SW 1271 (cell line): Measurements from ENCODE around the gene COL6A1.

Experiments
- DNase-seq, 2 experiments: peaks; one replicate each; lab custom pipeline; 2025; lab: John Stamatoyannopoulos, UW

Gene COL6A1

DNA sequence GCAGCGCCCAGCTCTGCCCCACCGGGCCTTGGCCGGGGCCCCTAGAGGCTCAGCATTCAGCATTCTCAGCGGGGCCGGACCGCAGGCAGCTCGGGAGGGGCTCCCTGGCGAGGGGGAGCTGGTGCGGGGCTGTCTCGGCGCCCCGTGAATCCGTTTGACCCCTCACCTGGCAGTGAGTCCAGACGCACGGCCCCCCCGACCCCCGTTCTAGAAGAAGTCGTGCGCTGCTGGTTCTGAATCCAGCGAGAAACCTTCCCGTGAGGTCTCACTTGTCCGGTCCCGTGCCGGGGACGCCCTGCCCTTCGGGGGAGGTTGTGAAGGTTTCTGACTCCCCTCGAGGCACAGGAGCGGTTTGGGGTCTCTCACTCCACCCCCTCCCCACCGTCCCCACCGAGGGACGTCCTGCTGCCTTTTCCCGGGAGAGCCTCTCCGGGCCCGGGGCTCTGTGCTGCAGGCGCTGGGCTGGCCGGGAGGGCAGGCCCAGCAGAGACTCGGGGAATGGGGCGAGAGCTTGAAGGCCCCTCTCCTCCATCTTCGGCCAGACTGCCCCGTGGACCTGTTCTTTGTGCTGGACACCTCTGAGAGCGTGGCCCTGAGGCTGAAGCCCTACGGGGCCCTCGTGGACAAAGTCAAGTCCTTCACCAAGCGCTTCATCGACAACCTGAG is 655 bp downstream of the COL6A1 start:
- no peak for DNase-seq

DNA sequence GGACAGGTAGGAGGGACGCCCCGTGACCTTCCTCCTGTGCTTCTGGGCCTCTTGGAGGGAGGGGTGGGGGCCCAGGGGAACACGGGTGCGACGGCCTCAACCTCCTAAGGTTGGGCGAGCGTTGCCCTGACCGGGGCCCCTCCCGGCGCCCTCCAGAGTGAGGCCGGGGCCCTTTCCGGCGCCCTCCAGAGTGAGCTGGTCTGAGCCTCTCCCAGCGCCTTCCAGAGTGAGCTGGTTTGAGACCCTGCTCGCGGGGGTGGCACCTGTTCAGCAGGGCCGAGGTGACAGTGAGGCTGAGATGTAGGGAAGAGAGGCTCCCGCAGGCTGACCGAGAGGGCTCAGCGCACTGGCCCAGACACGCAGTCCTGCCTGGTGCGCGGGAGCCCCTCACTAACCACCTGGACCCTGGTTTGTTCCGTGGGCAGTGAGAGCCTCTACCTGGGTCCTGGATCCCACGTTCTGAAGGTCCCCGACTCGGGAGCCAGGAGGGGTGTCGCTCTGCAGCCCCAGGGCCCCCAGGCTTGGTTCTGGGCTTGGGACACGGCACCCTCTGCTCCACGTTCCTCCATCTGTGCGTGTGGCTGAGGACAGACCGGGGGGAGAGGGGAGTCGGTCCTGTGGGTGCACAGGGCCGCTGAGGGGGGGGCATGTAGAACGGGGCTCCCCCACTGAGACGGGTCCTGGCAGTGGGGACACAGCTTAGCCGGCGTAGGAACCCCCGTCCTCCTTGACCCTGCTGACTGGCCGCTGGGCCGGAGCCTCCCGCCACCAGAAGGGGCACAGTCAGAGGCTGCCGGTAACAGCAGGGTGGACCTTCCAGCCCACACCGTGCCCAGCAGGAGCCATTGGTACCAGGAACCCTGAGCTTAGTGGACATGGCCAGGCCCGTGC is 1.4 kb downstream of the COL6A1 start:
- no peak for DNase-seq

DNA sequence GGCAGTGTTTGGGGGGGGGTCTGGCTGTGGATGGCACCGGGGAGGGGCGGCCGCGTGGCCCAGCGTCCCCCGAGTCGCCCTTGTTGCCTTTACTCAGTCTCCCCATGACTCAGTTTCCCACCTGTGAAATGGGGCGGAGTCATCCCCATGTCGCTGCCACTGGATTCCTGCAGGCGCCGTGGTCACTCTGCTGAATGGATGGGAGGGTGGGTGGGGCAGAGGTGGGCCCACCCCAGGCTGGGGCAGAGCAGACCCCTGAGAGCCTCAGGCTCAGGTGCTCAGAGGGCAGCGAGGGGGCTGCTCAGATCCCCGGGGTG is 2.0 kb downstream of the COL6A1 start:
- no peak for DNase-seq

DNA sequence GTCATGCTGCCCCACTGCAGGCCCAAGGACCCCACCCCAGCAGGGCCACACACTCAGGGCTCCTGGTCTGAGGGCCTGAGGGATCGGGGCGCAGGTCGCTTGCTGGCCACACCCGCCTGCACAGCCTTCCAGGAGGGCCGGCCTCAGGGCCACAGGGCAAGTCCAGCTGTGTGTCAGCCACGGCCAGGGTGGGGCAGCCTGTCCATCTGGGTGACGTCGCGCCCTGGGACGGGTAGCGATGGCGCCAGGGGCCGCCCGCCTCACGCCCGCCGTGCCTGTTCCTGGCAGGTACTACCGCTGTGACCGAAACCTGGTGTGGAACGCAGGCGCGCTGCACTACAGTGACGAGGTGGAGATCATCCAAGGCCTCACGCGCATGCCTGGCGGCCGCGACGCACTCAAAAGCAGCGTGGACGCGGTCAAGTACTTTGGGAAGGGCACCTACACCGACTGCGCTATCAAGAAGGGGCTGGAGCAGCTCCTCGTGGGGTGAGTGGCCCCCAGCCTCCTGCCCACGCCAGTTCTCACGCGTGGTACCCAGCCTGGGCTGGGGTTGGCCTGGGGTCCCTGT is 2.5 kb downstream of the COL6A1 start:
- DNase-seq: no peak

DNA sequence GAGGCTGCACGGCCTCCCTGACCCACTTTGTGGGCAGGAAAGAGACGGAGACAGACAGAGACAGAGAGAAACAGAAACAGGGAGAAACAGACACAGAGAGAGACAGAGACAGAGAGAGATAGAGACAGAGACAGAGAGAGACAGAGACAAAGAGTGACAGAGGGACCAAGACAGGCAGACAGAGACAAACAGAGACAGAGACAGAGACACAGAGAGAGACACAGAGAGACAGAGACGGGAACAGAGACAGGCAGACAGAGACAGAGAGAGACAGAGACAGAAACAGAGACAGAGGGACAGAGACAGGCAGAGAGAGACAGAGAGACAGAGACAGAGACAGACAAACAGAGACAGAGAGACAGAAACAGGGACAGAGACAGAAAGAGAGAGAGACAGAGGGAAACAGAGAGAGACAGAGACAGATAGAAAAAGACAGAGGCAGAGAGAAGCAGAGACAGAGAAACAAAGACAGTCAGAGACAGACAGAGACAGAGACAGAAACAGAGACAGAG is 3.1 kb downstream of the COL6A1 start:
- DNase-seq: no peak

DNA sequence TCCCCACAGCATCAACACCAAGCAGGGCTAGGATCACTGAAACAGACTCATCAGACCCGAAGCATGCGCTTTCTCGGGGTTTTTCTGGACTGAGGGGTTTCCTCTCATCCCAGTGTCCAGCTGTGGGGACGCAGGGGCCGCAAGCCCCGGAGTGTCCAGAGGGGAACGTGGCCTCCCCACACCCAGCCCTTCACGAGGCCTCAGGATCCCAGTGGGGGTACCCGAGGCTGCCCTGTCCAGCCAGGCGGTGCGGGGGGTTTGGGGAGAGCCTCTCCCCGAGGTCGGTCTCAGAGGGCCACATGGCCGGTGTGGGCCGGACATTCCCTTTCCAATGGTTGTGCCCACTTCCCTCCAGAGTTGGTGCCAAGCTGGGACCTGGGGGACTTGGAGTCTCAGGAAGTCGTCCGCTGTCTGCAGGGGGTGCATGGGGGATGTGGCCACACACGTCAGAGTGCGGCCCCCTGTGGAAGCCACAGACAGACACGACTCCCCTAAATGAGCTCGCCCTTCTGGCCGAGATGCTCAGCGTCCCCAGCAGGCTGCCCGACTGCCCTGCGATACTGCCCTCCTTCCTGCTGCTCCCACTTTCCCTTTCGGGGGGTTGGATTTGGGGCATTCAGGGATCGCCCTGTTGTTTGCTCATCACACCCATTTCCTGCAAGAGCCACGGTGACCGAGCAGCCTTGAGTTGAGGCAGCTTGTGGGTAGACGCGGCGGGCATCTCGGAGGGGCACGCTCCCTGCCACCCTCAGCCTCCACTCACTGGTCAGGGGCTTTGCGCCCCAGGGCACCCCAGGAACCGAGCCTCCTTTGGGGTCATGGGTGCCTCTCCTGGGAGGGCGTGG is 4.1 kb downstream of the COL6A1 start:
- DNase-seq: no peak

DNA sequence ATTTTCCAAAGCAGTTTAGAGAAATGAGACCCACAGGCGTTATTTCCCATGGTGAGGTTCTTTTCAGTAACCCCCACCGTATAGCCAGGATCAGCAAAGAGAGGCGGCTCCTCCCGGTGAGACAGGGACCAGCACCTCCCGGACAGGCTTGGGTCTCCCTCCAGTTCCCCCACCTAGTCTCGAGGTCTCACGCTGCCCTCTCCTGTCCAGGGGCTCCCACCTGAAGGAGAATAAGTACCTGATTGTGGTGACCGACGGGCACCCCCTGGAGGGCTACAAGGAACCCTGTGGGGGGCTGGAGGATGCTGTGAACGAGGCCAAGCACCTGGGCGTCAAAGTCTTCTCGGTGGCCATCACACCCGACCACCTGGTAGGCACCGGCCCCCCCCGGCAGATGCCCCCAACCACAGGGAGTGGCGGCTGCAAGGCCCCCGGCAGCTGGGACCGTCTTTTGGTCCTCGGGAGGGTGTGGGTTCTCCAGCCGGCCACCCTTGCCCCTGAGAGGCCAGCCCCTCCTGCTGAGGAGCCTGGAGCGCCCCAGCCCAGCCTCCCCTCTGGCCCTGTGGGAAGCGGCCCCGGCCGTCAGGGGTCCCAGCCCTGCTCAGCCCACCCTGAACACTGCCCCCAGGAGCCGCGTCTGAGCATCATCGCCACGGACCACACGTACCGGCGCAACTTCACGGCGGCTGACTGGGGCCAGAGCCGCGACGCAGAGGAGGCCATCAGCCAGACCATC is 4.9 kb downstream of the COL6A1 start:
- no peak for DNase-seq

DNA sequence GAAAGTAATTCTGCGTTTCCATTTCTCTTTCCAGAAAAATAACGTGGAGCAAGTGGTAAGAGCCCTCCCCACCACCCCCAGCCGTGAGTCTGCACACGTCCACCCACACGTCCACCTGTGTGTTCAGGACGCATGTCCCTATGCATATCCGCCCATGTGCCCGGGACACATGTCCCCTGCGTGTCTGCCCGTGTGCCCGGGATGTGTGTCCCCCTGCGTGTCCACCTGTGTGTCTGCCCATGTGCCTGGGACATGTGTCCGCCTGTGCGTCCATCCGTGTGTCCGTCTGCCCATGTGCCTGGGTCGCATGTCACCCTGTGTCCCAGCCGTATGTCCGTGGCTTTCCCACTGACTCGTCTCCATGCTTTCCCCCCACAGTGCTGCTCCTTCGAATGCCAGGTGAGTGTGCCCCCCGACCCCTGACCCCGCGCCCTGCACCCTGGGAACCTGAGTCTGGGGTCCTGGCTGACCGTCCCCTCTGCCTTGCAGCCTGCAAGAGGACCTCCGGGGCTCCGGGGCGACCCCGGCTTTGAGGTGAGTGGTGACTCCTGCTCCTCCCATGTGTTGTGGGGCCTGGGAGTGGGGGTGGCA is 5.6 kb downstream of the COL6A1 start:
- DNase-seq: no peak

DNA sequence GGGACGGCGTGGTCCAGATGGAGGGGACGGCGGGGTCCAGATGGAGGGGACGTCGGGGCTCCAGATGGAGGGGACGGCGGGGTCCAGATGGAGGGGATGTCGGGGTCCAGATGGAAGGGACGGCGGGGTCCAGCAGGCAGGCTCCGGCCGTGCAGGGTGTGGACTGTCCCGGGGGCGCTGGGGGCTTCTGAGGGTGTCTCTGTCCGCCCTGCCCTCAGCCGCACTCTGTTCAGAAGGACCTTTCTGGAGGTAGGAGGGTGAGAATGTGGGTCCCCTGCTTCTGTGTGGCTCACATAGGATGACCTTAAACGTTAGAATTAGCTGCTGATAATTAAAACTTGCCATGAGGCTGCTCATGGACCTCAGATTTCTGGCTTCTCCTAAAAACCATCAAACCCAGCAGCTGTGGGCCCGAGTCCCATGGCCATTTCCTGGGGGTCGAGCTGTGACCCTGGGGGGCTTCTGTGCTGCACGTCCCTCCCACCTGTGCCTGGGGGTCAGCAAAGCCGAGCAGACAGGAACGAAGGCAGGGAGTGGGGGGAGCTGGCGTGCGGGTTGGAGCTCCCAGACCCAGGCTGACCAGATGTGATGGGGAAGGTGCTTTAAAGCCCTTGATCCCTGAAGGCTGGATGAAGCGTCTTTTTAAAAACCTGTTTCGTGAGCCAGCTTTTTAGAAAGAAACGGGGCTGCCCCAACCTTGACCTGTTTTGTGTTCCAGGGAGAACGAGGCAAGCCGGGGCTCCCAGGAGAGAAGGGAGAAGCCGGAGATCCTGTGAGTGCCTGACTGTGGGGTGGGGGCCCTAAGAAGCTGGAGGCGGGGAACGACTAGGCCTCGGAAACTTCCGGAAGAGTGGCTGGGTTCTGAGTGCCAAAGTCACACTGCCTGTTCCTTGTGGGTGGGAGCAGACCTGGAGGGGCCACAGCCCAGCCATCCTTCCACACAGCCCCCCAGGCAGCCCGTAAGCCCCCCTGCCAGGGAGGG is 7.1 kb downstream of the COL6A1 start:
- no peak for DNase-seq

DNA sequence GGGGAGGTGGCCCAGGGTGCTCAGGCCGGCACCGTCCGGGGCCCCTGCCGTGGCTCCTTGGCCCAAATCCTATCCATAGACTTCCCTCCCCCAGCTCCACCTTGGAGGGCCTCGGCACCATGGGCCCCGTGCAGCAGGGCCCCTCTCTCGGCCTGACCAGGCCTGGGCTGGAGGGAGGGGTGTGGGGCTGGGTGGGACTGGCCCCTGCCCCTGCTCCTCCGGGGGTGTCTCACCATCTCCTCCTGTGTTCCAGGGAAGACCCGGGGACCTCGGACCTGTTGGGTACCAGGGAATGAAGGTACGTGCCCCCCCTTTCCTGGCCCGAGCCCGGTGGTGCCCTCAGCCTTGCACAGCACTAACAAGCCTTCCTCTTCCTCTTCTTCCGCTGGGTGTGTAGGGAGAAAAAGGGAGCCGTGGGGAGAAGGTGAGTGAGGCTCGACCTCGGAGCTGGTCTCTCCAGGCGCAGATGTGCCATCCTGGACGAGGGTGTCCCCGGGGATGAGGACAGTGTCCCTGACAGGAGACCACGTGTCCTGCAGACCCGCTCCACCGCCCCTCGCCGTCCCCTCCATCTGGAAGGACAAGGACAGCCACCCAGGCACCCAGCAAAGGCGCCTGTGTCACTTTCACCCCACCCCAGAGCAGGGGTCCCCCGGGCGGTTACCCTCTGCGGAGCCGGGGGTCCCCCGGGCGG is 7.9 kb downstream of the COL6A1 start:
- DNase-seq: no peak

DNA sequence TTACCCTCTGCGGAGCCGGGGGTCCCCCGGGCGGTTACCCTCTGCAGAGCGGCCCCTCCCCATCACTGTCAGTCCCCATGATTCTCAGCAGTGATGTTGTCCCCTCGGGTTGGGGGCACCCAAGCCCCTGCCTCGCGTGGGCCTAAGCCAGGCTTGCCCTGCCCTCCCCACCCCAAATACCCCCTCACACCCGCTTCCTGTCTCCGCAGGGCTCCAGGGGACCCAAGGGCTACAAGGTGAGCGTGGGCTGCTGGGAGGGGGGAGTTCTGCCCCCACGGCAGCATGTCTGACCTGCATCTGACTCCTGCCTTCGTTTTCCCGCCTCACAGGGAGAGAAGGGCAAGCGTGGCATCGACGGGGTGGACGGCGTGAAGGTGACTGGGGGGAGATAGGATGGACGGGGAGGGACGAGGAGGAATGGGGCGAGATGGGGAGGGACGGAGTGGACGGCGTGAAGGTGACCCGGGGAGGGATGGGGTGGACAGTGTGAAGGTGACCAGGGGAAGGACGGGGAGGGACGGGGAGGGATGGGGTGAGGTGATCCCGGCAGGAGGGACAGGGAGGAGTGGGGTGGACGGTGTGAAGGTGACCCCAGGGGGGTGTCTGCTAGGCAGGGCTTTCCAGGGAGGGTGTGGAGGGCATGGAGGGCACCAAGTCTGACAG is 8.6 kb downstream of the COL6A1 start:
- no peak for DNase-seq

DNA sequence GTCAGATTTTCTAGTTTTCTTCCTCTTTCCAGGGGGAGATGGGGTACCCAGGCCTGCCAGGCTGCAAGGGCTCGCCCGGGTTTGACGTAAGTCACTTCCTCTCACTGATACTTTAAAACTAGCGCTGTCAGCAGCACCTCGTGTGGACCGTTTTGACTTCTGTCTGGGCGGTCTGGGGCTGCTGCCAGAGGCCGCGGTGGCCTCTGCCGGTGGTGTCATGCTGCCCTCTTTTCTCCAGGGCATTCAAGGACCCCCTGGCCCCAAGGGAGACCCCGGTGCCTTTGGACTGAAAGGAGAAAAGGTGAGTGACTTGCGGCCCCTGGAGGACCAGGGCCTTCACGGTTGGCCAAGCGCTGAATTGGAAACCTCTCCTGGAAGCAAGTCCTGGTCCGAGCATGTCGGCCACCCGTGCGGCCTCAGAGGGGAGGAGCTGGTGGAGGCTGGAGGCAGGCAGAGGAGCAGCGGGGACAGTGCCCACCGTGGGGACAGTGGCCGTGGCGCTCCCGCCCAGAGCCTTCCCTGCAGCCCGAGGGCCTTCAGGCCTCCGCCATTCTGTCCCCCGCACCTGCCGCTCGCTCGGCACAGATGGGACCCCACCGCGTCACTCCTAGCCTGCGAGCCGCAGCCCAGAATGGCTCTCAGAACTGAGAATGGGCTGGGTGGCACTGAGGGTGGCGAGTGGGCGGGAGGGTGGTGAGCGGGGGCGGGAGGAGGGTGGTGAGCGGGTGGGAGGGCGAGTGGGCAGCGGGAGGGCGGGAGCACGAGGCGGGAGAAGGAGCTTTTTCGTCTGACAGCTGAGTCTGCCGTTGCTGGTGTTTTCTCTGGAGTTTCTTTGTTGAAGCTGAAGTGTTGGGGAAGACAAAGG is 9.4 kb downstream of the COL6A1 start:
- DNase-seq: no peak

DNA sequence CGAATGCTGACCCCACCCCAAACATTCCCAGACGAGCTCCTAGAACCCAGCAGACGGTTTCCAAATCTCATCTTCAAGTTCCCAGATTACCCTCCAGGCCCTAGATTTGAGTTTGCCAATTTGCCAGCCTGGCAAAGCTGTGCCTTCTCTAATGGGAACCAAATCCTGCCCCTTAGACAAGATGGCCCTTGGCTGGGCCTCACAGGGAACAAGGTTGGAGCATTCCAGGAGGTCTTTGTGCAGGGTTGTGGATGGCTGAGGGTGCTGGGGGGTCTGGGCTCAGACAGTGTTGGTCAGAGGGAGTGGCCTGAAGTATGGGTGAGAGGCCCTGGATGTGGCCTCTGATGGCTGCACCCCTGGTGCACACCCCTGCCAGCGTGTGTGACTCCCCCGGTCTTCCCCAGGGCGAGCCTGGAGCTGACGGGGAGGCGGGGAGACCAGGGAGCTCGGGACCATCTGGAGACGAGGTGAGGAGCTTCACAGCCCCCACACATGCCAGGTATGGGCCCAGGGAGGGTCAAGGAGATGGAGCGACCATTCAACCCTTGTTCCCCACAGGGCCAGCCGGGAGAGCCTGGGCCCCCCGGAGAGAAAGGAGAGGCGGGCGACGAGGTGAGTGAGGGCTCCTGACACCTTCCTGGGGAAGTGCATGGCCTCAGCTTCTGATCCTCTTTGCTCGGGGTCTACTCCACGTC is 10.2 kb downstream of the COL6A1 start:
- no peak for DNase-seq

DNA sequence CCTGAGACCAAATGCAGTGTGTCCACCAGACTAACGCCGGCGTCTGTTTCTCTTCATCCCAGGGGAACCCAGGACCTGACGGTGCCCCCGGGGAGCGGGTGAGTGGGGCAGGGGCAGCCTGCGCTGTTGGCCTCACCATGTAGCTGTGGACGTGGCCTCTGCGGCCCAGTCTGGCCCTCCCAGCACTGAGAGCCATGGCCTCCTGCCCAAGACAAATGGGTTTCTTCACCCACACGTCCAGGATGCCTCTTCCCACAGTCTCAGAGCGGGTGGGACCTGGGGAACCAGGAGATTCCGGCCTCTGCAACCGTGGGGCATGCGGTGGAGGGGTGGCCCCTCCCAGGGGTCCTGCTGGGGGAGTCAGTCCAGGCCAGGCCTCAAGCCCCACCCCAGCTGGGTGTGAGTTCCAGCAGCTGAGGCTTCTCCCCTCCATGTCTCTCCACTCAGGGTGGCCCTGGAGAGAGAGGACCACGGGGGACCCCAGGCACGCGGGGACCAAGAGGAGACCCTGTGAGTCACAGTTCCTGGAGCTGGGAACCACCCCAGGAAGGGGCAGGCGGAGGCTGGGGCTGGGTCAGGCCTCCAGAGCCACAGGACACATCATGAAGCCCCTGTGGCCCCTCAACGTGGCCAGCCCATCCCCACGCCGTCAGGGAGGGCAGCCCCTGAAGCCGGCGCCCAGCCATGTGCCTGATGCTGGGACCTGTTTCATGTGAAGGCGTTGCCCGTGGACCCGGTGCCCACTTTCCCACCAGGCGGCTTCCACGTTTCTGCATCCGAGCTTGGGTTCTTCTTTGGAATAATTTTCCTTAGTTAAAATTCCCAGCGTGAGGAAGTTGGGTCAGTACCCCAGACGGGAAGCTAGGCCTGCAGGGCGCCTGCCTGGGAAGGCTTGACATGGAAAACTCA is 11.0 kb downstream of the COL6A1 start:
- no peak for DNase-seq

DNA sequence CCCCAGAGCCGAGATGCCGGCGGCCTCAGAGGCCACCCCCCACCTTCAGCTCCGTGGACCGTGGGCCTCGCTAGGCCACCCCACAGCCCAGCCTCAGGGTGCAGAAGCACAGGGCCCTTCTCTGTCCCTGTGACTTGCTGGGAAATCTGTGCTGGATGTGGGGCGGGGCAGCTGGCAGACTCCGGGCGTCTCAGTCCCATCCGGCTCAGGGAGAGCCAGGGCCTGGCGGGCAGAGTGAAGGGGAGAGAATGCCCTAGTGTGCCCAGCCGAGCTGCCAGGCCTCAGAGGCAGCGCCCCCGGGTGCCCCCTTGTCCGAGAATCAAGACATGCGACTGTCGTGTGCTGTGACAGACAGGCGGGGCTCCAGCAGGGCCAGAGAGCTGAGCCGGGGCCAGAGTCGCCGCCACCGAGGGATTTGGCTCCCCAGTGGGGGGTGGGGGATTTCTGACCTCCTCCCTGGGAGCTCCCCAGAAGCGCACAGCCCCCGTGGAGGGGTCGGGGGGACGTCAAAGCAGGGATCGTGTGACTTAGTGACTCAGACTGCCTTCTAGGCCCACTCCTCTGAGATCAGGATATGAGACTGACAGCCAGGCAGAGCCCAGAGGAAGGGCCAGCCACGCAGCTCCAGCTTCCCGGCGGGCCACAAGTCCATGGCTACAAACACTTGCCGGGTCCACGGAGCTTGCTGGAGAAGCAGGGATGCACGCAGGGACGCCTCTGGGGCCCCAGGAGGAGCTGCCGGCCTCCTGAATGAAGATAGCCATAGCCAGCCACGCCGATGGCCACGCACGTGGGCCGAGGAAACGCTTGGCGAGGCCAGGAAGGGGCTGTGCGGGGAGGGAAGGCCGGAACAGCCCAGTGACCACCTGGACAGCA is 11.9 kb downstream of the COL6A1 start:
- no peak for DNase-seq
